Kidney epithelial cell (primary cell): ENCODE measurements around the gene HMGCLL1. TPM values are rescaled to one million over a fixed set of nuclear protein-coding genes. Genes with fewer than 3 reads are reported as not detected.
A peak's percentile ranks its signal among the peaks of the same experiment; 100 is the strongest.

Source experiments
- DNase-seq: peaks from one replicate; pipeline ENCODE4 v3.0.0-alpha.2; 2010; ENCODE audit warnings: low read depth
- H3K27me3 ChIP-seq: 2 replicates; pipeline ENCODE4 v1.6.0; 2011; ENCODE audit warnings: low read length; ENCODE audit not compliant: control insufficient read depth, insufficient read depth
- H3K36me3 ChIP-seq: 2 replicates; pipeline ENCODE4 v1.5.1; 2011; ENCODE audit warnings: low read length; ENCODE audit not compliant: control insufficient read depth, insufficient read depth
- H3K4me3 ChIP-seq: 2 replicates; pipeline ENCODE4 v1.5.1; 2011; ENCODE audit warnings: low read depth, mild to moderate bottlenecking, control low read depth, low read length
- total RNA-seq: library from RNA; depleted of rRNA; stranded (reverse); fragments of >200 nt; gene quantifications from 2 replicates; pipeline ENCODE4 v1.2.3, GENCODE V29; 2015
- TF ChIP-seq, protein P1 (sequence below): IDR thresholded peaks from 2 replicates; pipeline ENCODE4 v1.5.1; 2011; ENCODE audit warnings: mild to moderate bottlenecking, moderate library complexity, low read length, control low read depth, inconsistent platforms; ENCODE audit not compliant: insufficient read depth, poor library complexity, severe bottlenecking

Gene HMGCLL1
- total RNA-seq, result 0.07 and 0.25 TPM in 2 replicates

DNA sequence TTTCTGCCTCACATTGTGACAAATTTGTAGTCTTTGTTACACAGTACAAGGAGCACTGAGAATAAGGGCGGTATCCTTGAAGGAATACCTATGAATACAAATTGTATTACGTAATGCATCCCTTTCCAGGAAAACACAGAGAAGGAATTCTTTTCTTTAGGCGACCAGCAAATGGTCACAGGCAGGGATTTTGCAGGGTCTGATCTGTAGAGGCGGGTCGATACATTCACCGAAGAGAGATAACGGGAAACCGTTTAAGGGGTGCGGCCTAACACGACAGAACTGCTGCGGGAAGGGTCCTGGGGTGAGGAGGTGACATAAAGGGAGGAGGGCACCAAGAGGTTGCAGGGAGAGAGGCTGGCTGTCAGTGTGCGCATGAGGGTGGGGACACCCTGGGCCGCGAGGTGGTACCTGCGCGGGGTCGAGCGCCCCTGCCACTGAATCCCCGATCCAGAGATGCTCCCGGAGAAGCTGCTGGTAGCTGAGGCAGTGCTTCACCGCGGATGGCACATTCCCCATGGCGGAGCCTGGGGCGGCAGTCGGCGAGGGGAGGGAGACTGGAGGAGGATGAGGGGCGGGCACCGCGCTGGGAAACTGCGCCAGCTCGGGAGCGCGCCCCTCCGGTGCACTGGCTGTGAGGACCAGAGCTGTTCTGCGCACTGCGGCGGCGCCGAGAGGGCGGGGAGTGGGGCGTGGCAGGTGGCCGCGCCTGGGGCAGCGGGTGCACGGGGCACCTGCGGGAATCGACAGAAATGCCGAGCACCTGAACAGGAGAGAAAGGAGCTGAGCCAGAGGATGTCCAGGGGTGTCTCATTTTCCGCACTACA, at the start of gene HMGCLL1:
HMGCLL1 (minus strand) TSS at position 656 of the 827 bp plus-strand sequence; CDS start at position 519, 137 bp downstream.
- TF ChIP-seq, protein P1, sequence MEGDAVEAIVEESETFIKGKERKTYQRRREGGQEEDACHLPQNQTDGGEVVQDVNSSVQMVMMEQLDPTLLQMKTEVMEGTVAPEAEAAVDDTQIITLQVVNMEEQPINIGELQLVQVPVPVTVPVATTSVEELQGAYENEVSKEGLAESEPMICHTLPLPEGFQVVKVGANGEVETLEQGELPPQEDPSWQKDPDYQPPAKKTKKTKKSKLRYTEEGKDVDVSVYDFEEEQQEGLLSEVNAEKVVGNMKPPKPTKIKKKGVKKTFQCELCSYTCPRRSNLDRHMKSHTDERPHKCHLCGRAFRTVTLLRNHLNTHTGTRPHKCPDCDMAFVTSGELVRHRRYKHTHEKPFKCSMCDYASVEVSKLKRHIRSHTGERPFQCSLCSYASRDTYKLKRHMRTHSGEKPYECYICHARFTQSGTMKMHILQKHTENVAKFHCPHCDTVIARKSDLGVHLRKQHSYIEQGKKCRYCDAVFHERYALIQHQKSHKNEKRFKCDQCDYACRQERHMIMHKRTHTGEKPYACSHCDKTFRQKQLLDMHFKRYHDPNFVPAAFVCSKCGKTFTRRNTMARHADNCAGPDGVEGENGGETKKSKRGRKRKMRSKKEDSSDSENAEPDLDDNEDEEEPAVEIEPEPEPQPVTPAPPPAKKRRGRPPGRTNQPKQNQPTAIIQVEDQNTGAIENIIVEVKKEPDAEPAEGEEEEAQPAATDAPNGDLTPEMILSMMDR, result peak; percentile 9
- Histone ChIP-seq H3K36me3 (no peaks in the 10 kb centered on the region), H3K4me3 (peak within 1 kb of the TSS; percentile 71), H3K27me3 (peaks cover 4% of the 10 kb centered on the region)
- peak; percentile 1 for DNase-seq

DNA sequence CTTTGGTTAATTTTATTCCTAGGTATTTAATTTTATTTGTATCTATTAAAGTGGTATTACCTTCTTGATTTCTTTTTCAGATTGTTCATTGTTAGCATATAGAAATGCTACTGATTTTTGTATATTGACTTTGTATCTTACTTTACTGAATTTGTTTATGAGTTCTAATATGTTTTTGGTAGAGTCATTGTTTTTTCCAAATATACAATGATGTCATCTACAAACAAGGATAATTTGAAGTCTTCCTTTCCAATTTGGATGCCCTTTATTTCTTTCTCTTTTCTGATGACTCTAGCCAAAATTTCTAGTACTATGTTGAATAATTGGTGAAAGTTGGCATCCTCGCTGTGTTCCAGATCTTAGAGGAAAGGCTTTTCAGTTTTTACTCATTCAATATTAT, 43.0 kb upstream of the HMGCLL1 start:
- Histone ChIP-seq H3K27me3 (no peaks in the 10 kb centered on the region), H3K4me3 (no peak overlapping the region), H3K36me3 (no peaks in the 10 kb centered on the region)
- TF ChIP-seq, protein P1, result no peak
- no peak for DNase-seq

DNA sequence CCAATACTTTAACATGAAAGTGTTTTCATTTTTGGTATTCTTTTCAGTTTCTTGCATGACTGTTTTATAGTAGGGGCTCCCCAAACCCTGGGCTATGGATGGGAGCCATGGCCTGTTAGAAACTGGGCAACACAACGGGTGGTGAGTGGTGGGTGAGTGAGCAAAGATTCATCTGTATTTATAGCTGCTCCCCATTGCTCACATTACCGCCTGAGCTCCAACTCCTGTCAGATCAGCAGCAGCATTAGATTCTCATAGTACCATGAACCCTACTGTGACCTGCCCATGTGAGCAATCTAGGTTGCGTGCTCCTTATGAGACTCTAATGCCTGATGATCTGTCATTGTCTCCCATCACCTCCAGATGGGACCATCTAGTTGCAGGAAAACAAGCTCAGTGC, 42.3 kb upstream of the HMGCLL1 start:
- no peak for DNase-seq
- Histone ChIP-seq H3K27me3 (no peaks in the 10 kb centered on the region), H3K4me3 (no peak overlapping the region), H3K36me3 (no peaks in the 10 kb centered on the region)
- TF ChIP-seq, protein P1, result no peak

DNA sequence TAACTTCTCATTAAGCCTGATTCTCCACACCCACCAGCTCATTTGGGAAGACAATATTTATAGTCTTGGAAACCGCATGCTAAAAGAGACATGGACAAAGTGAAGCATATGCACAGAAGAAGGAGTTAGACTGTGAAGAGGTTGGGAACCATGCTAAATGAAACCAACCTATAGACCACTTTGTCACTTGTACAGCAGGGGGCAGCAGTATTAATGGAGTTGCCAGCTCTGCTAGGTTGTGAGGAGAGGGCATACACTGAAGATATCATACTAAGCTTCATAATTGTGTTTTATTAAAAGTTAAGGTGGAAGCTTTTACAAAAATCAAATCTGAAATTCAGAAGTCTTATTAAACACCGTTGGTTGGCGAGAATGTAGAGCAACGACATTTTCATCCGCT, 38.3 kb upstream of the HMGCLL1 start:
- DNase-seq, result no peak
- Histone ChIP-seq H3K27me3 (no peaks in the 10 kb centered on the region), H3K36me3 (no peaks in the 10 kb centered on the region), H3K4me3 (no peak overlapping the region)
- TF ChIP-seq, protein P1, result peak; percentile 66

DNA sequence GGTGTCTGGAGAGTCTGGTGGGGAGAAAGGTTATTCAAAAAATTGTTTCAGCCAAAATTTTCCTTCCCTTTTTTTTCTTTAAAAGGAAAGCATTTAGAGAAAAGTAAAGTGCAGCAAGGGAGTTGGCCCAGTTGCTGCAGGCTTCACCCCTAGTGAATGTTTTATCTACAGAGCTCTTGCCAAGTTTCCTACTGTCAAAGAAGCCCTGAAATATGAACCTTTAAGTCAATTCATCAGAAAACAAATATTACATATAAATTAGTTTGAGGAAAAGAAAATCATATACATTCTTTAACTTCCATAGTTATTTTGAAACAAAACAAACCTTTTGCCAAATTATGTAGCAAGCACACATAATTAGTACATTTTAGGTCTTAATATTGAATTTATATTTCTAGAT, 25.0 kb upstream of the HMGCLL1 start:
- Histone ChIP-seq H3K27me3 (no peaks in the 10 kb centered on the region), H3K36me3 (no peaks in the 10 kb centered on the region), H3K4me3 (no peak overlapping the region)
- TF ChIP-seq, protein P1, result no peak
- DNase-seq, result no peak

DNA sequence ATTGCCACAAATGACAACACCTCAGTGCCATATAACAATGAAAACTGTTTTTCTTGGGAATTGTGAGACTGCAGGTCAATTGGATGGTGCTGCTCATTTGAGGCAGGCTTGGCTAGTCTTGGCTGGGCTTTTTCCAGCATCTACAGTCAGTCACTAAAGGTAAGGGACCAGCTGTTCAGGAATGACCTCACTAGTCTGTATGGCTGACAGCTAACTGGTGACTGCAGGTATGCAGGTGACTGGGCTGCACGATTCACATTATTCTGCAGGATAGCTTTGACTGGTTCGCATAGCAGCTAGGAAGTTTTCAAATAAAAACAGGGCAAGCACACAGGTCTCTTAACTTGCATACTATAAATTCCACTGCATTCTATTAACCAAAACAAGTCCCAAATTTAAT, 22.1 kb upstream of the HMGCLL1 start:
- TF ChIP-seq, protein P1, result no peak
- no peak for DNase-seq
- Histone ChIP-seq H3K27me3 (no peaks in the 10 kb centered on the region), H3K4me3 (no peak overlapping the region), H3K36me3 (no peaks in the 10 kb centered on the region)
